AG20443 (cell line): ENCODE measurements around the gene ESYT2.
"Not testable (repeated sequence)": the region's sequence is repeated elsewhere in the genome, so short reads cannot be mapped to it uniquely, and the experiment has no call there.

Experiments used
- DNase-seq: peaks from one replicate; pipeline ENCODE4 v3.0.0; 2012; ENCODE audit warnings: low spot score, mixed read lengths

Gene ESYT2

GRCh38 chr7:158829342-158830210 lies at the start of gene ESYT2:
Gene ESYT2 (minus strand): TSS chr7:158829509. CDS start chr7:158829418, 91 bp downstream.
- DNase-seq, result peak; percentile 98

- DNase-seq, result not testable (repeated sequence)
These were observed 49.1 kb upstream of the ESYT2 start for GRCh38 chr7:158878151-158879079.

GRCh38 chr7:158876984-158877383 lies 47.7 kb upstream of the ESYT2 start:
- DNase-seq, result no peak

- DNase-seq, result no peak
These were observed 40.6 kb upstream of the ESYT2 start for GRCh38 chr7:158869876-158870275.

GRCh38 chr7:158868764-158869410 lies 39.6 kb upstream of the ESYT2 start:
- DNase-seq, result no peak

GRCh38 chr7:158867214-158867984 lies 38.1 kb upstream of the ESYT2 start:
- no peak for DNase-seq

GRCh38 chr7:158865977-158866376 lies 36.7 kb upstream of the ESYT2 start:
- no peak for DNase-seq

GRCh38 chr7:158865462-158865922 lies 36.2 kb upstream of the ESYT2 start:
- DNase-seq, result no peak

- no peak for DNase-seq
These were observed 35.5 kb upstream of the ESYT2 start for GRCh38 chr7:158864833-158865232.

- DNase-seq, result no peak
These were observed 35.2 kb upstream of the ESYT2 start for GRCh38 chr7:158864507-158864820.

- peak; percentile 88 for DNase-seq
These were observed 34.5 kb upstream of the ESYT2 start for GRCh38 chr7:158863611-158864506.

GRCh38 chr7:158862985-158863610 lies 33.8 kb upstream of the ESYT2 start:
- not testable (repeated sequence) for DNase-seq

GRCh38 chr7:158861936-158862704 lies 32.8 kb upstream of the ESYT2 start:
- DNase-seq, result no peak

- DNase-seq, result no peak
These were observed 31.9 kb upstream of the ESYT2 start for GRCh38 chr7:158861004-158861787.

GRCh38 chr7:158860394-158860793 lies 31.1 kb upstream of the ESYT2 start:
- DNase-seq, result no peak

GRCh38 chr7:158858592-158859503 lies 29.5 kb upstream of the ESYT2 start:
- DNase-seq, result no peak
